Right lobe of liver (tissue), 4 donors: ENCODE data around the gene DUSP14.

Experiments
- CTCF ChIP-seq, 4 donors: fragments of 200-600 bp in 3 of 4; fragments of 450-650 bp in 1 of 4; IDR thresholded peaks; one replicate each; pipeline versions ENCODE4 v1.5.1 to v1.8.0; 2016 to 2022; ENCODE audit warnings: antibody characterized with exemption in 4 of 4, mild to moderate bottlenecking in 2 of 4
- POLR2A ChIP-seq: fragments of 450-650 bp; IDR thresholded peaks from one replicate; pipeline ENCODE4 v1.6.1; 2017; ENCODE audit warnings: antibody characterized with exemption, mild to moderate bottlenecking
- donor health status: DM: no; HTN: no; CAD: no.
- donor health status: DM: no; HTN: no; CAD: no.
- donor health status: DM: no; HTN: yes; CAD: no.

GRCh38 chr17:37466471-37466870 is 23.2 kb upstream of the DUSP14 start:
- TF ChIP-seq CTCF (IDR thresholded peaks at IDR 0.05) (no peak), POLR2A (no peak)
